A673 (cell line): Measurements from ENCODE around the gene ERI3. TPM values are rescaled to one million over a fixed set of nuclear protein-coding genes. Genes with fewer than 3 reads are reported as not detected.

Experiments
- BruUV-seq: library from RNA; stranded (reverse); fragments of 400-500 nt; replicated peaks from 2 replicates; lab custom pipeline; 2021; lab: Mats Ljungman, UMichigan
- CTCF ChIA-PET: fragments of 300-600 bp; sonication (Branson Sonifier 250); formaldehyde crosslinking; loops from one replicate; lab custom pipeline; 2022; ENCODE audit warnings: antibody characterized with exemption; lab: Charles Lee
- POLR2A ChIA-PET: fragments of 300-600 bp; sonication (Branson Sonifier 250); formaldehyde crosslinking; loops from one replicate; lab custom pipeline; 2022; ENCODE audit warnings: antibody characterized with exemption; ENCODE audit not compliant: low non-redundant PET; lab: Charles Lee
- DNase-seq: peaks from one replicate; pipeline ENCODE4 v3.0.0-alpha.2; 2015; ENCODE audit warnings: low spot score
- H3K27ac ChIP-seq: fragments of 200-600 bp; sonication (generic); 2 replicates; pipeline ENCODE4 v1.5.1; 2016; ENCODE audit warnings: mixed run types, low read depth, mild to moderate bottlenecking, mixed read lengths, antibody characterized with exemption, low read length; ENCODE audit not compliant: poor library complexity, severe bottlenecking
- H3K27me3 ChIP-seq: fragments of 200-600 bp; sonication (generic); replicated peaks from 2 replicates; pipeline ENCODE4 v1.6.1; 2017; ENCODE audit warnings: mixed run types, low read depth, mild to moderate bottlenecking, mixed read lengths, antibody characterized with exemption, low read length; ENCODE audit not compliant: insufficient read depth, poor library complexity
- H3K36me3 ChIP-seq: fragments of 200-600 bp; sonication (generic); 2 replicates; pipeline ENCODE4 v1.6.1; 2016; ENCODE audit warnings: mixed run types, mild to moderate bottlenecking, mixed read lengths, antibody characterized with exemption, low read length; ENCODE audit not compliant: insufficient read depth, poor library complexity, severe bottlenecking
- H3K4me1 ChIP-seq: fragments of 200-600 bp; sonication (generic); 2 replicates; pipeline ENCODE4 v1.6.1; 2017; ENCODE audit warnings: mixed run types, mild to moderate bottlenecking, mixed read lengths, antibody characterized with exemption, low read length; ENCODE audit not compliant: insufficient read depth, poor library complexity, severe bottlenecking
- H3K4me3 ChIP-seq: fragments of 200-600 bp; sonication (generic); 2 replicates; pipeline ENCODE4 v1.5.1; 2016; ENCODE audit warnings: low read depth, mixed run types, mild to moderate bottlenecking, mixed read lengths, low read length; ENCODE audit not compliant: poor library complexity, severe bottlenecking
- H3K9me3 ChIP-seq: fragments of 200-600 bp; sonication (generic); 2 replicates; pipeline ENCODE4 v1.6.1; 2016; ENCODE audit warnings: mixed run types, low read depth, mild to moderate bottlenecking, mixed read lengths, antibody characterized with exemption, low read length; ENCODE audit not compliant: poor library complexity, severe bottlenecking
- EZH2 ChIP-seq: fragments of 200-600 bp; sonication (generic); IDR thresholded peaks from 2 replicates; pipeline ENCODE4 v1.6.1; 2017; ENCODE audit warnings: borderline replicate concordance, low read depth, mild to moderate bottlenecking, mixed read lengths, antibody characterized with exemption, low read length; ENCODE audit not compliant: poor library complexity, severe bottlenecking
- intact Hi-C: fragments of 100-400 bp; cut with micrococcal nuclease; formaldehyde crosslinking; loops from one replicate; pipeline ENCODE4 v1.10.0; 2022; ENCODE audit not compliant: unreplicated experiment
- total RNA-seq: library from RNA; stranded (reverse); gene quantifications from 2 replicates; pipeline ENCODE4 v1.2.3, GENCODE V29; 2021
- TF ChIP-seq, protein P1 (sequence below): fragments of 300-800, 200-600 bp; sonication (generic); conservative IDR thresholded peaks from 2 replicates; pipeline ENCODE4 v1.5.1; 2017; ENCODE audit warnings: low read depth, mild to moderate bottlenecking, antibody characterized with exemption, low read length, moderate library complexity, mixed read lengths

ERI3 gene
- total RNA-seq, 1 experiment from 2014 or later = 97.9 TPM

DNA sequence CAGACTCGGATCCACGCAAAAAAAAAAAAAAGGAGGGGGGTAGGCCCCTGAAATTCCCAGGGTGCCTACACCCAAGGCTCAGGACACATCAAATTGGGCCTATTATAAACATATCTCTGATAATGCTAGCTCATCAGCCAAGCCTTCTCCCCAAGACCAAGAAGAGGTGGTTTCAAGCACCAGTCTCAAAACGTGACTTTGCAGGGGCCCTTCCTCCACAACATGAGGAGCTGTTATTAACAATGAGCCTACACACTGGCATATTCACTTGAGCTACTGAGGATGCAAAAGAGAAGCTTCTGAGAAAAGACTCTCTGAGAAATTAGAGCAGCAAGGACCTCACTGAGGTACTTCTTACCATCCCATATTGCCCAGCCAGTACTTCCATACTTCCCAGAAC, 32.7 kb downstream of the ERI3 start:
- Histone ChIP-seq H3K27ac (no peak overlapping the region), H3K4me3 (no peak overlapping the region), H3K27me3 (no peaks in the 10 kb centered on the region), H3K4me1 (peaks cover 14% of the 10 kb centered on the region), H3K36me3 (peaks cover 21% of the 10 kb centered on the region), H3K9me3 (no peaks in the 10 kb centered on the region)
- BruUV-seq = no TSS peak
- TF ChIP-seq EZH2 = no peak
- TF ChIP-seq, protein P1, sequence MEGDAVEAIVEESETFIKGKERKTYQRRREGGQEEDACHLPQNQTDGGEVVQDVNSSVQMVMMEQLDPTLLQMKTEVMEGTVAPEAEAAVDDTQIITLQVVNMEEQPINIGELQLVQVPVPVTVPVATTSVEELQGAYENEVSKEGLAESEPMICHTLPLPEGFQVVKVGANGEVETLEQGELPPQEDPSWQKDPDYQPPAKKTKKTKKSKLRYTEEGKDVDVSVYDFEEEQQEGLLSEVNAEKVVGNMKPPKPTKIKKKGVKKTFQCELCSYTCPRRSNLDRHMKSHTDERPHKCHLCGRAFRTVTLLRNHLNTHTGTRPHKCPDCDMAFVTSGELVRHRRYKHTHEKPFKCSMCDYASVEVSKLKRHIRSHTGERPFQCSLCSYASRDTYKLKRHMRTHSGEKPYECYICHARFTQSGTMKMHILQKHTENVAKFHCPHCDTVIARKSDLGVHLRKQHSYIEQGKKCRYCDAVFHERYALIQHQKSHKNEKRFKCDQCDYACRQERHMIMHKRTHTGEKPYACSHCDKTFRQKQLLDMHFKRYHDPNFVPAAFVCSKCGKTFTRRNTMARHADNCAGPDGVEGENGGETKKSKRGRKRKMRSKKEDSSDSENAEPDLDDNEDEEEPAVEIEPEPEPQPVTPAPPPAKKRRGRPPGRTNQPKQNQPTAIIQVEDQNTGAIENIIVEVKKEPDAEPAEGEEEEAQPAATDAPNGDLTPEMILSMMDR = no peak
- ChIA-PET POLR2A (no interaction called here), CTCF (no interaction called here)
- intact Hi-C loops = no loop called here
- DNase-seq = no peak

DNA sequence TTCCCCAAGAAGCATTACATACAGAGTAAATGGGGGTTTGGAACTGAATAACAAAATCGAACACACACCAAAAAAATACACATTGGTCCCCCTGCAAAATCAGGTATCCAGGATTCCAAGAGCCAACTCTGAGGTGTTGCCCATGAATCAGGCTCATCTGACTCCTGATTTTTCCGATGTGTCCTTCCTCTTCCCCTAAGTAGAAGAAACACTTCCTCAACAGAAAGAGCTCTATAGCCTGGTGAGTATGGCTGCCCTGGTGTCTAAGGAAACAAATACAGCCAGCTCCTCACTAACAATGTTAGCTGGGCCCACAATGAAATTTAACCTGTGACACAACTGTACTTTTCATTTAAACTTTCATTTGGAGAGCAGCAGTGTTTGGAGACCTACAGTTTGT, 33.6 kb downstream of the ERI3 start:
- POLR2A ChIA-PET = no interaction called here
- BruUV-seq = no TSS peak
- H3K27me3 ChIP-seq = no peaks in the 10 kb centered on the region
- intact Hi-C loops = no loop called here
- TF ChIP-seq, protein P1 = no peak
- no peak for TF ChIP-seq EZH2
- H3K9me3 ChIP-seq = no peaks in the 10 kb centered on the region
- DNase-seq = no peak
- H3K4me1 ChIP-seq = peaks cover 7% of the 10 kb centered on the region
- H3K27ac ChIP-seq = no peak overlapping the region
- CTCF ChIA-PET = no interaction called here
- no peak overlapping the region for H3K4me3 ChIP-seq
- H3K36me3 ChIP-seq = peaks cover 27% of the 10 kb centered on the region

DNA sequence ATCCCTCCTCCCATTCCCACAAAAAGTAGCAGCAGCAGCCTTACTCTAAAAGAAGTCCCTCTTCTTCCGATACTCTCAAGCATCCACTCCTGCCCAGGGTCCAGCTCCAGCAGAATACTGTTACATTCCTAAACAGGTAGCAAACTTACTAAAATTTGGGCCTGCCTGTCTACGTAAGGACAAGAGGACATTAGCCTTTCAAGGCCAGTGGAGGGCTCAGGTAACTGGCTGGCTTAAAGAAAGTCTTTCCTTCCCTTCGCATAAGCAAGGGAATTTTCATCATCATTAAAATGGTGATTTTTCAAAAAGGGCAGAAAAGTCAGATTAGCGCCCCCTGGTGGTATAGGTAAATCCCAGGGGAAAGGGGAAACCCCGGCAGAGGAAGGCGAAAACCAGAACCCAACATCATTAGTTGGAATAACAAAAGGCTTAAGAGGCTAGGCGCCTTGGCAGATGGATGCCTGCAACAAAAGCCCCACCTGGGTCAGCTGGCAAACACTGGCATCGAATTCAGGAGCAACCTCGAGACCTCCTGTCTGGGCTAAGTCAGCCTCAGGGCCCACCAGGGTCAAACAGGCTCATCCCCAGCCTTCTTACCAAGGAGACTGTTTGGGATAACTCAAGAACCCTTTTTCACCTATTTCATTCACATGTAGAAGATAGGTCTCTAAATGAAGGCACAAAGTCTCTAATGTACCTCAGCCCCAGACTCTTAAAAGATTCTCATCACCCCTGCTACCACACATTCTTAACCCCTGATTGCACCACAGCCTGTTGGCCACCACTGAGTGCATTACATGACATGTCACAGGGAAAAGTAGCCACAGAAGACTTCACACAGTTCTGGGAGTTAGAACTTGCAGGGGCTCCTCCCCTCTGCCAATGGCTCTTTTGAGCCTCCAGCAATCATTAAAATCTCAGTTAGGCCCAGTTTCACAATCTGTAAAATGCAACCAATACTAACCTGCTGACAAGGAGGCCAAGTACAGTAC, 36.7 kb downstream of the ERI3 start:
- Histone ChIP-seq H3K36me3 (peaks cover 42% of the 10 kb centered on the region), H3K4me1 (peaks cover 5% of the 10 kb centered on the region), H3K27me3 (no peaks in the 10 kb centered on the region), H3K4me3 (no peak overlapping the region), H3K27ac (no peak overlapping the region), H3K9me3 (no peaks in the 10 kb centered on the region)
- ChIA-PET CTCF (interaction anchor here (0.6 to 1.1 kb wide), 2 partner anchors 9 to 226 kb away, joined by 3 to 5 read pairs; no protein-coding TSS in a partner anchor), POLR2A (no interaction called here)
- no TSS peak for BruUV-seq
- DNase-seq = peak; percentile 74
- intact Hi-C loops = loop anchor here (2.0 to 5.0 kb wide), 2 partner anchors 102 to 226 kb away; no protein-coding TSS in a partner anchor
- TF ChIP-seq, protein P1 = peak; percentile 90
- no peak for TF ChIP-seq EZH2
